ENCODE results near the gene WDR91. TPM values are rescaled to one million over a fixed set of nuclear protein-coding genes. Genes with fewer than 3 reads are reported as not detected.

The WDR91 gene
- total RNA-seq, 1 experiment from 2014 or later: 10.1 TPM

- ATAC-seq: no peak
- intact Hi-C loops (cut with micrococcal nuclease): loop anchor here (10.0 kb wide), 2 partner anchors 273 to 473 kb away; no protein-coding TSS in a partner anchor
- no peak overlapping the region for H3K4me2 ChIP-seq (ENCODE audit: low read length)
- H2AFZ ChIP-seq (ENCODE audit: low read depth, low read length, poor library complexity, severe bottlenecking): no peak overlapping the region
- H3K79me2 ChIP-seq (ENCODE audit: insufficient read depth, low read length): peaks cover 29% of the 10 kb centered on the region
- H4K20me1 ChIP-seq (ENCODE audit: insufficient read depth): peaks cover 3% of the 10 kb centered on the region; the same call in 1 of the 2 replicates
- no peaks in the 10 kb centered on the region for H3K9me2 ChIP-seq (ENCODE audit: insufficient read depth)
- ChIA-PET RAD21 (ENCODE audit: low non-redundant PET in 1 of 2, low total read pairs in 2 of 2, uncharacterized antibody in 2 of 2, unreplicated experiment in 2 of 2) (no interaction called here), POLR2A (no interaction called here), CTCF (no interaction called here)
- no peak overlapping the region for H3K9ac ChIP-seq (ENCODE audit: low read length)
- H3K4me1 ChIP-seq (ENCODE audit: control insufficient read depth in 1 of 2, insufficient read depth in 2 of 2, low read length in 2 of 2): peaks cover 0 to 18% of the 10 kb centered on the region in 2 experiments; a peak in 2 of 4 replicates
- no peaks in the 10 kb centered on the region for H3K27me3 ChIP-seq (ENCODE audit: insufficient read depth, low read length)
- no TSS peak for BruUV-seq (replicated peaks)
- H3K9me3 ChIP-seq (ENCODE audit: control insufficient read depth in 1 of 2, insufficient read depth in 1 of 2, low read depth in 1 of 2, low read length in 2 of 2): no peaks in the 10 kb centered on the region
- H3K36me3 ChIP-seq (ENCODE audit: control insufficient read depth in 1 of 2, insufficient read depth in 2 of 2, low read length in 2 of 2): peaks cover 7 to 40% of the 10 kb centered on the region in 2 experiments; a peak in 2 of 4 replicates
- H3K4me3 ChIP-seq (replicated peaks in 1 of 2; ENCODE audit: low read depth in 1 of 2, low read length in 2 of 2): no peak overlapping the region
- TF ChIP-seq EZH2 (IDR thresholded peaks at IDR 0.05) (no peak), YY1 (IDR thresholded peaks at IDR 0.05; ENCODE audit: extremely low read depth, insufficient replicate concordance, low read depth, low read length) (no peak), ELF1 (IDR thresholded peaks at IDR 0.05; ENCODE audit: borderline replicate concordance, low read depth) (no peak), CEBPB (IDR thresholded peaks at IDR 0.05; ENCODE audit: low read depth) (no peak), ZFX (IDR thresholded peaks at IDR 0.05) (no peak), MAX (IDR thresholded peaks at IDR 0.05) (no peak), ZBTB33 (IDR thresholded peaks at IDR 0.05; ENCODE audit: extremely low read depth, insufficient replicate concordance, low read length) (no peak), POLR2A (IDR thresholded peaks at IDR 0.05; ENCODE audit: borderline replicate concordance, extremely low read depth, insufficient read depth, insufficient read length) (no peak), POLR2AphosphoS5 (IDR thresholded peaks at IDR 0.05; ENCODE audit: low read depth, low read length) (no peak; the same call in 1 of the 2 replicates), REST (IDR thresholded peaks at IDR 0.05; ENCODE audit: low read depth) (no peak), SIN3A (IDR thresholded peaks at IDR 0.05; ENCODE audit: low read depth) (no peak), SRF (IDR thresholded peaks at IDR 0.05; ENCODE audit: low read depth) (no peak), ATF3 (IDR thresholded peaks at IDR 0.05) (no peak), FOSL1 (IDR thresholded peaks at IDR 0.05; ENCODE audit: low read depth) (no peak)
- no peak overlapping the region for H3K27ac ChIP-seq (ENCODE audit: low read depth, low read length)
- no peak for DNase-seq (ENCODE audit: low read depth, low spot score)
These were observed 43.3 kb downstream of the WDR91 start for GRCh38 chr7:135168001-135168400.
